CD4-positive, alpha-beta T cell treated with Interleukin-2 at 100 ng/mL for 4 hours (primary cell): ENCODE measurements around the gene STX10.
"Not testable (repeated sequence)": the region's sequence is repeated elsewhere in the genome, so short reads cannot be mapped to it uniquely, and the experiment has no call there.

Experiments used
- DNase-seq: peaks from one replicate; pipeline ENCODE4 v3.0.0-alpha.2; 2020; ENCODE audit warnings: low spot score

The STX10 gene

GRCh38 chr19:13164343-13165161, 14.4 kb upstream of the STX10 start:
- DNase-seq = peak; percentile 50

DNA sequence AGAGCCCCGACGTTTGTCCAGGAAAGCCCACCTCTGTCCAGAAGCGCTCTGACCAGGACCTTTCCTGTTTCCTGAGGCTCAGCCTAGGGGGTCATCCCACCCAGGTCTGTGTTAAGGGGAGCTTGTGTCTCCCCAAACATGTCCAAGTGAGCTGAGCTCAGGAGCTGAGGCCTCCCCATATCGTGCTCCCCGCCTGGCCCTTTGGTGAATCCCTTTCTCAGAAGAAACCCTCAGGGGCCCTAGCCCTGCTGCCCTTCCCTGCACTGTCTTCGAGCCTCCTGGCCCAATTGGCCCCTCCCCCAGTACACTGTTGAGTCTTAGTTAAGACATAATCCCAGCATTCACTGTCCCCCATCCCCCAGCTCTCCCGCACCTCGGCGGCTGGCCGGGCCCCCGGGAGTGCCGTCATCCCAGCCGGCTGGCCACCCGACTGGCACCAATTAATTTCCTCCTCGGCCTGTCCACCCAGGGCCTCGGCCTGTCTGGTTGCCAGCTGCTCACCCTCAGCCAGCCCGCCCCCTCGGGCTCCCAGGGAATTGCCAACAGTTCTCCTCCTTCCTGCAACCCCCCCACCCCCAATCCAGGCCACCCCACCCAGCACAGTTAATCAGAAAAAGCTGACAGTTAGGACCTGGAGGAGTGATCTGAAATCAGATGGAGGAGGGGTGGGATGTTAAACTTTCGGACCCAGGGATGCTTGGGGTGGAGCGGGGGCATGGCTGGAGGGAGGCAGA, 13.6 kb upstream of the STX10 start:
- peak; percentile 40 for DNase-seq

DNA sequence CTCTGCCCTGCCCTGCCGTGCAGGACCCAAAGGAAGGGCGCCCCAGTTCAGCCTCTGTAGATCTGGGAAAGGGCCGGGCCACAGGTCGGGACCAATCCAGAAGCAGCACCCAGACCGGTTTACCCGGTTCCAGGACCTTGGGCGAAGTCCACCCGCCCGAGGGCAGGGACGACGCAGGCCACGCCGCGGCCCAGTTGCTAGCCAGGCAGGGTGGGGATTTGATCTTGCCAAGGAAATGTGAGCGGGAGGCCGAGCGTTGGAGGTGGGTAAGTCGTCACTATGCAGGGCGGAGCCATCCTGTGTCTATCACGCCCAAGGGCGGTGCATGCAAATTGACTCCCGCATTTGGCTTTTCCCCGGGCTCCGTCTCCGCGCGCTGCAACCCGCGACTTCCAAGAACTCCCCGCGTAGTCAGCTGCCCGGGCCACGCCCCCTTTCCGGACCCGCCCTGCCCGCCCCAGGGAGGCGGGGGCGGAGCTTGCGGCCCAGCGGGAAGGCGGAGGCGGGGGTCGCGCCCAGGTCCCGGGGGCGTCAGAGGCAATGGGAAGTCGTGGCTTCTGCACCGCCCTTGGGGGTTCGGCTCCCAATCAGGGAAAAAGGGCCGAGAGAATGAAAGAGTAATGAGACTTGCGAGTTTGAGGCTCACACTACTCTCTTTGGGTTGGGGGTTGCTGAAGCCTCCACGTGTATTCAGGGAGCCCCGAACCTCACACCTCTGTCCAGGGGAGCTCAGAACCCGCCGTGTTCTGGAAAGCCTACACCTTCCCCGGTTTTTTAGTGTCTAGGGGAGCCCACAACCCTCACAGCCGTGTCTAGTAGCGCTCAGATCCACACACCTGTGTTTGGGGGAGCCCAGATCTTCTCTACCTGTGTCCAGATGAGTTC, 12.8 kb upstream of the STX10 start:
- peak; percentile 94 for DNase-seq

DNA sequence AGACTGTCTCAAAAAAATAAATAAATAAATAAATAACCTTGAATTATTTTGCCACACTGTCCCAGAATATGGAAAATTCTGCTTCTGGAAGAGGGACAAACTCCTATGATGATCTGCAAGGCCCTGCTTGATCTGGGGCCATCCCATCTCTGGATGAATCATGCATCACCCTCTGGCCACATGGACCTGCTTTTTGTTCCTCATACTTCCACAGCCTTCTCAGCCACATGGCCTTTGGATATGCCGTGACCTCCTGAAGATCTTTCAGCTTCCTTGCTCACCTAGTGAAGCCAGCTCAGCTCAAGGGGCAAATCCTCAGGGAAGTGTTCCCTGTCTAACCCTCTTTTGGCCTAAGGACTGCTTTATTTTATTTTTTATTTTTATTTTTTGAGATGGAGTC, 10.4 kb upstream of the STX10 start:
- no peak for DNase-seq

GRCh38 chr19:13159713-13160112, 9.5 kb upstream of the STX10 start:
- no peak for DNase-seq

DNA sequence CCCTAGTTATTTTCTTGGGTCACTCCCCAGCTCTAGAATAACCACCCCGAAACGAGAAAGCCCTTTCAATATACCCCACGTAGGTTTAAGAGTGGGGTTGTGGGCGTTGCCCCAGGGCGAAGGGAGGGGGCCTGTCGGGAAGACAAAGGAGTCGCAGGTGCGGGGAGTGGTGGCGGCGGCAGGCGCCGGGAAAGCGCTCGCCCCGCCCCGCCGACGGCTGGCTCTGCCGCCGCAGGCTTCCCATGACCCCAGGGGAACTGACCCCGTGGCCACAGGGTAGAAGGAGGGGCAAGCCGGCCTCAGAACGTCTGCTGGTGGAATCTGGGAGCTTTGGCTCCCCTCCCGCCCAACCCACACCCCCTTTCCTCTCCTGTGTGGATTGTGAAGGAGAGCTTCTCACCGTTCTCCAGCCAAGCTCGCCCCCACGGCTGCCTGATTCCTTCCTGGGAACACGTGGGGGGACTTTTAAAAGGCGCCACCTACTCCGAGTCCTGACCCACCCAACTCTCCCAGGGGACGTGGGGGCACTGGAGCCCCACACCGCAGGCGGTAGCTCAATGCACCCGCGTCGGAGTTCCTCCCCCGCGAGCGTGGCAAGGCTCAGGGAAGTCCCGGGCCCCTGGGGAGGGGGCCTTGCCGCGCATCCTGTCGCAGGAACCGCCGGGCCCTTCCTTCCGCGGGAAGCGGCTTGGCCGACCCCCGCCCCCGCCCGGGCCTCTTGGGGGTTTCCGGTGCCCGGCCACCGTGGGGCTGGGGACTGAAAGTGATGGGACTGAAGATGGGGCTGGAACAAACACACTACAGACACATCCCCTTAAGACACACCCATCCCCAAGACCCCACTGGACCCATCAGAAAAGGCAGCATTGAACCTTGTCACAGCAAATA, 5.5 kb upstream of the STX10 start:
- peak; percentile 69 for DNase-seq

DNA sequence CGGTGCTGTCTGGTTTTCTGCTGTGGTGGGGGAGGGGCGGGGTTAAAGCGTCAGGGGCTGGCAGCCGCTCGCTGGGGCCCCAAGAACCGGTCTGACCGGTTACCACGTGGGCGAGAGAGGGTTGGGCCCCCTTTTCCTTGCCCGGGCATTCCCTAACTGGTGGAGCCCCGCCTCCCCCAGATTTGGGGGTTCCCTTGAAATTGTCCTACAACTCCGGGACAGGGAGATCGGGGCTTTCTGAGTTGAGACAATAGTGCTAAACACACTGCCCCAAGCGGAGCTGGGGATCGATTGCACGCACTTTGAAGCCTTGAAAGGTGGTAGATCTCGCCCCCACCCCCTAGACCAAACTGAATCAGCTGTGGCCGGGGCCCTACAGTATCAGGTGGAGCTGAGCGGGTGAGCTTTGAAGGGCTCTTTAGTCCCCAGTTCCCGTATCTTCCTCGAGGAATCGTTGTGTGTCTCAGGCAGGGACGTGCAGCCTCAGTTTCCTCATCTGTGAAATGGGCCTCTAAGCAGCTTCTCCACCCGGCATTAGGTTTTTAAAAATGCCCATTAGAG, 4.8 kb upstream of the STX10 start:
- DNase-seq = peak; percentile 84

DNA sequence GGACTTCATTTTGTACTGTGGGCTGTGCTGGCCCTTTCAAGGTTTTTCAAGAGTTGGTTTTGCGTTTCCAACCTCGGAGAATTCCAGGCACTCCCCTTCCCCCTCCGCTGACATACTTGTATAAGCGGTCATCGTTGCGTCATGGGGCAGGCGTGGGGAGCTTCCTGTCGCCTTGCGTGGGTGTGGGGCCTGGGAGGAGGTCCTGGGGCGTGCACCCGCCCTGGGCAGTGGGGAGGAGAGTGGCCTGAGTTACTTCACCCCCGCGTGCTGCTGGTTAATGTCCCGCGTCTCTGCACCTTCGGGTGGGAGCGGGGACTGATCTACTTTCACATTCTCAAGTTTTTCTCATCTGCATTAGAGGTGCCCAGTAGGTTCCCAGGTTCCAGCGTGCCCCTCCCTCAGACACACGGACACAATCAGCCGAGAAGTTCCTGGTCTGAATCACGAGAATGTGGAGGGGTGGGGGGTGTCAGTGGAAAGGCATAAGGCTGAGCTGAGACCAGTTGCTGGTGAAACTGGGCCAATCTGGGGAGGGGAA, 4.1 kb upstream of the STX10 start:
- DNase-seq = peak; percentile 40

DNA sequence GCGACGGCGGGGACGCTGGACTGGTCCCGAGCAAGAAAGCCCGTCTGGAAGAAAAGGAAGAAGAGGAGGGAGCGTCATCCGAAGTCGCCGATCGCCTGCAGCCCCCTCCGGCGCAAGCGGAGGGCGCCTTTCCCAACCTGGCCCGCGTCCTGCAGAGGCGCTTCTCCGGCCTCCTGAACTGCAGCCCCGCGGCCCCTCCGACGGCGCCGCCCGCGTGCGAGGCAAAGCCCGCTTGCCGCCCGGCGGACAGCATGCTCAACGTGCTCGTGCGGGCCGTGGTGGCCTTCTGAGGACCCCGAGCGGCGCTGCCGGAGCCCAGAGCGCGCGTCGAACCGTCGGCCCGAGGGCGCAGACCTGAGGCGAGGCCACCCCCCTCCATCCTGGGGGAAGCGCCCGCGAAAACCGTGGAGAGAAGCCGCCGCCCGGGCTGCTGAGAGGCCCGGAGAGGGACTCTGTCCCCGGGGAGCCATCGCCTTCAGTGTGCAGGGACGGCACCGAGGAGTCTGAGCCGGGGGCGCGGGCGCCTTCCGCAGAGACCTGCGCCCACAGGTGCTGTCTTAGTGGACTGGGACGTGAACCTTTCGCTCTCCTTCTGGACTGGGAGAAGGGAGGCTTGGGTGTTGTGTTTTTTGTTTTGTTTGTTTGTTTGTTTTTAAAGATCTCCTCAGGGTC, 3.5 kb upstream of the STX10 start:
- no peak for DNase-seq

DNA sequence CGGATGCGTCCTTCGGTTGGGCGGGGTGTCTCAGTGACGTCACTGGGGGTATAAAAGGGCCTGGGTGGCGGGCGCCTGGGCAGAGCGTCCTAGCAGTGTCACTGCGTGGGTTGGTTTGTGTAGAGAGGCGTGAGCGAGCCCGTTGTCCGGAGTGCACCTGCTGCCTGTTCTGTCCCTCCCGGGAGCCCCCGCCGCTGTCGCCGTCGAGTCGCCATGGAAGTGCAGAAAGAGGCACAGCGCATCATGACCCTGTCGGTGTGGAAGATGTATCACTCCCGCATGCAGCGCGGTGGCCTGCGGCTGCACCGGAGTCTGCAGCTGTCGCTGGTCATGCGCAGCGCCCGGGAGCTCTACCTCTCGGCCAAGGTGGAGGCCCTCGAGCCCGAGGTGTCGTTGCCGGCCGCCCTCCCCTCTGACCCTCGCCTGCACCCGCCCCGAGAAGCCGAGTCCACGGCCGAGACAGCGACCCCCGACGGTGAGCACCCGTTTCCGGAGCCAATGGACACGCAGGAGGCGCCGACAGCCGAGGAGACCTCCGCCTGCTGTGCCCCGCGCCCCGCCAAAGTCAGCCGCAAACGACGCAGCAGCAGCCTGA, 2.9 kb upstream of the STX10 start:
- peak; percentile 98 for DNase-seq

- no peak for DNase-seq
These were observed 2.3 kb upstream of the STX10 start for GRCh38 chr19:13152356-13152973.

DNA sequence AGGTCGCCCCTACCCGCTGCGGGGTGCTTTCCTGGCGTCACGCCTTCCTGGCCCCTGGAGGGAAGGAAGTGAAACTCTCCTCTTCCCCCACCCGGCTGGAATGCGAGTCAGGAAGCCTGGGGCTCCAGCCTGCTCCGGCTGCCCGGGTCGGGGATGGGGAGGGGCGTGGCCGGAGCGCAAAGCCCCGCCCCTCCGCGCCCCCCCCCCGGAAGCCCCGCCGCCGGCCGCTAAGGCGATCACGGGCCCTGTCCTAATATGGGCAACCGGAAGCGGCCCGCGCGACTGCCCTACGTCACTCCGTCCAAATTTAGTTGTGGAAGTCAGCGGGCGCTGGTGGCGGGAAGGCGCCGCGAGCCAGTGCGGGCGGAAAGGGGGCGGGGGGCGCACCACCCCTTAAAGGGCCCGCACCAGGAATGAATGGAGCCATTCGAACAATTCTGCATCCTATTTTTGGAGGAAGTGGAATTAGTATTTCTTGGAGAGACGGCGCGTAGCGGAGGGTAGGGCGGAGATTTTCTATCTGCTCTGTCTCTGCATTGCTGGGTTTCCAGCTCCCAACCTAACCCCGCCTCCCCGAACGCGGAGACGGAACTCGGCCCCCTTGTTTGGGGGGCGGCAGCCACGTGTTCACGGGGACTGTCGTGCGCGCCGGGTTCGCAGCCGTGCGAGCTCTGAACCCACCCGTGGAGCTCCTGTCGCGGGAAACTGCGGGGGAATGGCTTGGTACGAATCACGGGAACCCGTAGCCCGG, 1.6 kb upstream of the STX10 start:
- peak; percentile 97 for DNase-seq

GRCh38 chr19:13150931-13151604, 893 bp upstream of the STX10 start:
- no peak for DNase-seq

DNA sequence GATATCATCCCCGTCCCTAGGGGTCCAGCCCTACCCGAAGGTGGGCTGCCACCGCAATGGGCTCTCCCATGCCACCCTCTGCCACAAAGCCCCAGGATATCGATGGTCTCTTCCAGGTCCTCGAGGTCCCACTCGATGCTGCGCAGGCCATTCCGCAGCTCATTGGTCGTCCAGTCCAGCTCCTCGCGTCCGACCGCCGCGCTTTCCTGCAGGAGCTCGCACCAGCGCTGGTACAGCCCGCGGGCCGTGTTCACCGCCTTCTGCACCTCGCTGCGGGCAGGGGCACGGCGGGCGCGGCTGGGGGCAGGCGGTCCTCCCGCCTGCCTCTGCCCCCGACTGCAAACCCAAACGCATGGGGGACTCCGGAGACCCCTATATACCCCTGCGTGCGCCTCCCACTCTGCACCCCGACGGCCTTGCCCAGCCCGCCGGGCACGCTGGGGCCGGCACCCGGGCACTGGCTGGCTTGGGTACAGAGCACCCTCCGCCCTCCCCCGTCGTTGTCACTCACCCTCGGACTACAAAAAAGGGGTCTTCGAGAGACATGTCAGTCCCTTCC, 468 bp downstream of the STX10 start:
- no peak for DNase-seq

- not testable (repeated sequence) for DNase-seq
These were observed 975 bp downstream of the STX10 start for GRCh38 chr19:13149173-13149627.

GRCh38 chr19:13146763-13147563, 3.2 kb downstream of the STX10 start:
- no peak for DNase-seq
